Activated CD4-positive, alpha-beta T cell treated with anti-CD3 and anti-CD28 coated beads for 36 hours (primary cell): Measurements from ENCODE around the gene CDH12. TPM values are rescaled to one million over a fixed set of nuclear protein-coding genes. Genes with fewer than 3 reads are reported as not detected.
A peak's percentile ranks its signal among the peaks of the same experiment; 100 is the strongest.

ENCODE experiments used
- ATAC-seq: fragments of 200-7000 bp; cut with Tn5 transposase; one replicate; pipeline ENCODE4 v1.10.0; 2021; ENCODE audit warnings: mild to moderate bottlenecking, moderate library complexity
- CTCF ChIA-PET: fragments of 350-600 bp; sonication (Branson Sonifier 250); formaldehyde crosslinking; loops from one replicate; lab custom pipeline; 2021; ENCODE audit warnings: antibody characterized with exemption; lab: Charles Lee
- POLR2A ChIA-PET: fragments of 350-600 bp; sonication (Branson Sonifier 250); formaldehyde crosslinking; loops from one replicate; lab custom pipeline; 2021; ENCODE audit warnings: antibody characterized with exemption, inconsistent platforms; lab: Charles Lee
- DNase-seq: peaks from one replicate; pipeline ENCODE4 v3.0.0-alpha.2; 2020
- H3K27ac Mint-ChIP-seq: one replicate; pipeline ENCODE4 v1.8.0; 2021; ENCODE audit warnings: mixed read lengths
- H3K27me3 Mint-ChIP-seq: one replicate; pipeline ENCODE4 v1.8.0; 2021; ENCODE audit warnings: mixed read lengths
- H3K36me3 Mint-ChIP-seq: one replicate; pipeline ENCODE4 v1.8.0; 2021; ENCODE audit warnings: low read depth, mixed read lengths
- H3K4me1 Mint-ChIP-seq: one replicate; pipeline ENCODE4 v1.8.0; 2021; ENCODE audit warnings: mixed read lengths
- H3K4me3 Mint-ChIP-seq: one replicate; pipeline ENCODE4 v1.8.0; 2021; ENCODE audit warnings: mild to moderate bottlenecking, moderate library complexity, mixed read lengths
- H3K9me3 Mint-ChIP-seq: one replicate; pipeline ENCODE4 v1.8.0; 2021; ENCODE audit warnings: low read depth, mixed read lengths
- intact Hi-C, 2 experiments: fragments of 100-400 bp; cut with DNase I in 1 of 2; cut with micrococcal nuclease in 1 of 2; formaldehyde crosslinking; loops; one replicate each; pipeline versions ENCODE4 v1.14.2 to v1.15.1; 2022 to 2024; cut with DNase I, micrococcal nuclease
- total RNA-seq, 2 experiments: library from RNA; stranded (reverse); gene quantifications; one replicate each; pipeline ENCODE4 v1.2.3, GENCODE V29; 2021

Gene CDH12
- total RNA-seq, 2 experiments from 2014 or later: not detected

DNA sequence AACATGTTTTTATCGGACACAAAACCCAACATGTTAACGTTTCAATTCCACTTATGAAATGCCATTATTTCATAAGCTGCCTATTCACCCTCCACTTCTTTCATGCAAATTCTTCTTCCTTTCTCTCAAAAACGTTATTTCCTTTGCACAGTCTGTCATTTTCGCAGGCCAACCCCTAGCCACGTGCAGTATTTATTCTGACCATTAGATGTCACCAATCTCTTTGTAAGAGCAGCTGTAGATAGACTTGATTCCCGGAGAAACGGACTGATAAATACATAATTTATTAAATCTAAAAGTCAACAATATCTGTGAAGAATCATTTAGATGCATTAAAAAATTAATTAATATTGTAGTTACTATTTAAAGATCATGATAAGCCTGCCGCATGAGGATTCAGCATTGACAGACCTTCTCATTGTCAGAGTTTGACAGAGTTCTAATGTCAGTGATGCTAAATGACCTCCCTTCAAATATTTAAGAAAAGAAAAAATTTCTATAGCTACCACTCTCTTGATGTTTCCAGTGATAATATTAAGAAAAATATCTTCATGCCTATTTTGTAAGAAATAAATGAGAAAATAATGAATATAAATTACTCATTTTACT, 933.6 kb downstream of the CDH12 start:
- intact Hi-C loops: no loop called here
- DNase-seq: peak; percentile 6

DNA sequence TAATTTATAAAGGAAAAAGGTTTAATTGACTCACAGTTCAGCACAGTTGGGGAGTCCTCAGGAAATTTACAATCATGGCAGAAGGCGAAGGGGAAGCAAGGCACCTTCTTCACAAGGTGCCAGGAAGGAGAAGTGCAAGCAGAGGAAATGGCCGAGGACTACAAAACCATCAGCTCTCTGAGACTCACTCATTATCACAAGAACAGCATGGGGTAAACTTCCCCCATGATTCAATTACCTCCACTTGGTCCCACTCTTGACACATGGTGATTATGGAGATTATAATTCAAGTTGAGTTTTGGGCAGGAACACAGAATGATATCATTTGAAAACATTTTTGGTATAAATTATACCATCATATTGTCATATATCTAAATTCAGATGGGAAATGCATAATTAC, 934.7 kb downstream of the CDH12 start:
- H3K4me1 Mint-ChIP-seq: no peaks in the 10 kb centered on the region
- DNase-seq: no peak
- no peaks in the 10 kb centered on the region for H3K27me3 Mint-ChIP-seq

More for the DNA sequence above, 933.6 kb downstream of the CDH12 start:
- peaks cover 1% of the 10 kb centered on the region for H3K9me3 Mint-ChIP-seq
- no peaks in the 10 kb centered on the region for H3K36me3 Mint-ChIP-seq
- no peaks in the 10 kb centered on the region for H3K4me1 Mint-ChIP-seq
- H3K4me3 Mint-ChIP-seq: no peak overlapping the region
- no peaks in the 10 kb centered on the region for H3K27me3 Mint-ChIP-seq
- no peak overlapping the region for H3K27ac Mint-ChIP-seq
- ATAC-seq: no peak
- POLR2A ChIA-PET: no interaction called here
- CTCF ChIA-PET: no interaction called here

DNA sequence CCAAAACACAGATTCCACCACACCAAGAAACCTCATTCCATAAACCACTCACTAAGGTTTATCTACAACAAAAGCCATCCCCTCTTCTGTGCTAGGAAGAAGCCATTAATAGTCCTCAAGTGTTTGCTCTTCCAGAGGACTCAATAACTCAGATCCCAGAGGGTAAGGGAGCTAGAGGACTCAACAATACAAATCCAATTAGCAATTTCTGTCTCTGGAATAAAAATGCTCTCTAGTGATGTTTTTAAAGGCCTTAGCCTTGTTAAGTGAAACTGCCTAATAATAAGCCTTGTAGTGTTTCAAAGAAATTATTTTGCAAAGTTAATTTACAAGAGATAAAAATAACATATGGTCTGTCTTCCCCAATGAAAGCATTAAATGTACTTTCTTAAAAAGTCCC, 942.4 kb downstream of the CDH12 start:
- CTCF ChIA-PET: interaction anchor here (1.1 kb wide), 1 partner anchor 18 kb away, joined by 3 read pairs; no protein-coding TSS in a partner anchor
- ATAC-seq: no peak
- H3K36me3 Mint-ChIP-seq: no peaks in the 10 kb centered on the region

More for the DNA sequence above, 934.7 kb downstream of the CDH12 start:
- CTCF ChIA-PET: interaction anchor here (0.6 kb wide), 1 partner anchor 41 kb away, joined by 4 read pairs; no protein-coding TSS in a partner anchor
- intact Hi-C loops: no loop called here
- POLR2A ChIA-PET: no interaction called here
- Mint-ChIP-seq H3K27ac (no peak overlapping the region), H3K36me3 (no peaks in the 10 kb centered on the region), H3K9me3 (no peaks in the 10 kb centered on the region), H3K4me3 (no peak overlapping the region)
- no peak for ATAC-seq

DNA sequence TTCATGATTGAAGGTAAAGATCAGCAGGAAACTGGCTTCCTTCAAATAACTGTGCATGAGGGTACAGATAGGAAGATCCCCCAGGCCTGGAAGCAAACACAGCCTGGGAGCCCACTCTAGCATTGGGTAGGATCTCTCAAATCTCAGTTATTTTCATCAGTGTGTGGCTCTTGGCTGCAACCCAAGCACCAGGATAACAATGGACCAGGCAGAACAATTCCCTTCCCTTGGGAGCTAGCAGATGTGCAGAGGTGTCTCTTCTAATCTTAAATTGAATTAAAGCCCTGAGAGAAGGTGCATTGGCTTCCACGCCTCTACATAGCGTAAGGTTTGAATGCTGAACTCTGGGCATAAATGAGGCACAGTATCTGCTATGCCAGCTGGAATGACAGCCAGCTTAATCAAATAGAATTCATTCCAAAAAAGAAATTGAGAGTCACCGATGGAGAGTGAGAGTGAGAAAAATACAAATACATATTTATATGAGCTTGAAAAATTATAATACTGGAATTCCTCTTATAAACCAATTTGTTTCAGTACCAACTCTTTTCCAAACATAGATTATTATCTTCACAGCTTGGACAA, 957.3 kb downstream of the CDH12 start:
- POLR2A ChIA-PET: no interaction called here
- no peaks in the 10 kb centered on the region for H3K36me3 Mint-ChIP-seq
- CTCF ChIA-PET: no interaction called here
- H3K27ac Mint-ChIP-seq: no peak overlapping the region
- H3K27me3 Mint-ChIP-seq: no peaks in the 10 kb centered on the region
- no peak for ATAC-seq
- intact Hi-C loops: no loop called here
- no peaks in the 10 kb centered on the region for H3K4me1 Mint-ChIP-seq
- no peak for DNase-seq
- peaks cover 13% of the 10 kb centered on the region for H3K9me3 Mint-ChIP-seq
- no peak overlapping the region for H3K4me3 Mint-ChIP-seq

More for the DNA sequence above, 942.4 kb downstream of the CDH12 start:
- Mint-ChIP-seq H3K27me3 (no peaks in the 10 kb centered on the region), H3K4me3 (no peak overlapping the region), H3K9me3 (no peaks in the 10 kb centered on the region), H3K4me1 (no peaks in the 10 kb centered on the region), H3K27ac (no peak overlapping the region)
- POLR2A ChIA-PET: interaction anchor here (0.7 kb wide), 1 partner anchor 393 kb away, joined by 3 read pairs; no protein-coding TSS in a partner anchor
- no peak for DNase-seq
- intact Hi-C loops: no loop called here

DNA sequence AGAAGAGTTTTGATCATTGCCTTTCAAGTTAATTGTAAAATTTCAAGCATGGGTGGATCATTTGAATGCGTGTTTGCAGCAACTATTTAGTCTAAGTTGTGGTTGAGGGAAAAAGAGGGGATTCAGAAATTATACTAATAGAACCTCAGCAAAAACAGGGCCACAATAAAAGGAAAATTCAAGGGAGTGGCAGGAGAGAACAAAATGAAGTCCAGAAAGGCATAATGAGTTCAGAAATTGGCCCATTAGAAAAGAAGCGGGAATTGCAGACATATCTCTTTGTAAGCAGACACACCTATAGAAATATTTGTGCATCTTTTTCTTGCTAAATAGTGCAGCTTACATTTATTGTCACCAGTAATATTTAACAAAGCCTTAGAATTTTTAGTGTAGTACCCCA, 960.0 kb downstream of the CDH12 start:
- Mint-ChIP-seq H3K9me3 (peaks cover 8% of the 10 kb centered on the region), H3K4me3 (no peak overlapping the region)

DNA sequence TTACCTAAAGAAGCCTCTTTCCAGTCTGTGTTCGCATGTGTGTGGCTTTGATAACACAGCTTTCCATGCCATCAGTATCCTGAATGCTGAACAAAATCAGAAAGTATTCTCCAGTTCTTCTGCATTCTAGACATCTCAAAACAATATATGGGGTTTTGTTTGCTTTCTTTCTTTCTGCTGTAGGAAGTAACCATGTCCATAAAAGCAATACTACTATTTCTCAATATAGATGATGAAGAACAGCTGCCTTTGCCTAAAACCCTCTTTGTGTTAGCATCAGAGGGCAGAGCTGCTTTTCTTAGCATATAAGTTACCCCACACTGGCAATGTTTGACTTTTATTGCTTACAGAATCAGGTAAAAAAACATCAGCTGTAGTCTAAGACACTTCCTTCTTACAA, 963.6 kb downstream of the CDH12 start:
- H3K27ac Mint-ChIP-seq: no peak overlapping the region
- no peaks in the 10 kb centered on the region for H3K36me3 Mint-ChIP-seq
- DNase-seq: no peak
- POLR2A ChIA-PET: no interaction called here
- peaks cover 8% of the 10 kb centered on the region for H3K9me3 Mint-ChIP-seq
- H3K27me3 Mint-ChIP-seq: no peaks in the 10 kb centered on the region
- intact Hi-C loops: no loop called here
- CTCF ChIA-PET: no interaction called here
- no peak overlapping the region for H3K4me3 Mint-ChIP-seq
- no peak for ATAC-seq
- no peaks in the 10 kb centered on the region for H3K4me1 Mint-ChIP-seq

More for the DNA sequence above, 960.0 kb downstream of the CDH12 start:
- POLR2A ChIA-PET: no interaction called here
- no peak overlapping the region for H3K27ac Mint-ChIP-seq
- intact Hi-C loops: no loop called here
- H3K36me3 Mint-ChIP-seq: no peaks in the 10 kb centered on the region
- CTCF ChIA-PET: no interaction called here
- DNase-seq (no peak), ATAC-seq (no peak)
- H3K27me3 Mint-ChIP-seq: no peaks in the 10 kb centered on the region
- H3K4me1 Mint-ChIP-seq: no peaks in the 10 kb centered on the region

DNA sequence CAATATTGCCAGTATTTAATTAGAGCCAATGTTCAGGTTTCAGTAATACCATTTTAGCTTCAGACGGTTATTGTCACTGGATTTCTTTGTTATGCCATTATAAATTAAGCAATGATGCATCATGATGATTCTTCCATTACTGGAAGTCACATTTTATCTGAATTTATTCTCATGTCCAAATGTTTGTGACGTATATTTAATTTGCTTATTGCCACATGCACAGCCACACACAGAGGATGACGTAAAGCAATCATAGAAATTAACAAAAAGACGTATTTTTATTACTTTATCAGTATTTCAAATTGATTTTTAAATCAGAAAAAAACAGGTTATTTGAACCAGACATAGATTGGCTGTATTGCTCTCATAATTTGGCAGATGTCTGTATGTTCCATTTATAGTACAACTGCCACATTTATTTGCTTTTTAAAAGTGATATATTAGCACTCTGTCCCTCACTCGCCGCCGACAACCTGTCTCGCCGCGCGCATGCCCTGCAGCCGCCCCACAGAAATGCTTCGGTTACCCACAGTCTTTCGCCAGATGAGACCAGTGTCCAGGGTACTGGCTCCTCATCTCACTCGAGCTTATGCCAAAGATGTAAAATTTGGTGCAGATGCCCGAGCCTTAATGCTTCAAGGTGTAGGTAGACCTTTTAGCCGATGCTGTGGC, 970.9 kb downstream of the CDH12 start:
- Mint-ChIP-seq H3K36me3 (no peaks in the 10 kb centered on the region), H3K9me3 (peaks cover 2% of the 10 kb centered on the region), H3K27ac (no peak overlapping the region), H3K4me1 (no peaks in the 10 kb centered on the region), H3K4me3 (no peak overlapping the region), H3K27me3 (no peaks in the 10 kb centered on the region)
- ChIA-PET POLR2A (no interaction called here), CTCF (no interaction called here)
- DNase-seq (no peak), ATAC-seq (no peak)
- intact Hi-C loops: no loop called here

DNA sequence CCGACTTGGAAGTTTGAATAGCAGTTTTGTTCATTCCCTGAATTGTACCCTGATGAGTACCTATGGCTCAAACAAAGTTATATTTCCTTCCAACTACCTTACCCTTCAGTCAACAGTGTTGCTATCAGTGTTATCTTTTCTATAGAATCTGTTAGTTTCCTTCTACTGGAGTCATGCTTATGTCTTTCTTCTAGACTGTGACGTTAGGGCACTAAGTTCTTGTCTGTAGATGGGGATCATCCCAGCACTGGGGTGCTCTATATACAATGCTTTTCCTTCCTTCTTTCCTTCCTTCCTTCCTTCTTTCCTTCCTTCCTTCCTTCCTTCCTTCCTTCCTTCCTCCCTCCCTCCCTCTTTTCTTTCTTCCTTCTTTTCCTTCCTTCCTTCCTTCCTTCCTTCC, 973.0 kb downstream of the CDH12 start:
- ChIA-PET POLR2A (no interaction called here), CTCF (no interaction called here)
- Mint-ChIP-seq H3K36me3 (no peaks in the 10 kb centered on the region), H3K27me3 (no peaks in the 10 kb centered on the region), H3K4me1 (no peaks in the 10 kb centered on the region), H3K4me3 (no peak overlapping the region), H3K9me3 (peaks cover 2% of the 10 kb centered on the region), H3K27ac (no peak overlapping the region)
- intact Hi-C loops: no loop called here
- DNase-seq: no peak
- no peak for ATAC-seq

DNA sequence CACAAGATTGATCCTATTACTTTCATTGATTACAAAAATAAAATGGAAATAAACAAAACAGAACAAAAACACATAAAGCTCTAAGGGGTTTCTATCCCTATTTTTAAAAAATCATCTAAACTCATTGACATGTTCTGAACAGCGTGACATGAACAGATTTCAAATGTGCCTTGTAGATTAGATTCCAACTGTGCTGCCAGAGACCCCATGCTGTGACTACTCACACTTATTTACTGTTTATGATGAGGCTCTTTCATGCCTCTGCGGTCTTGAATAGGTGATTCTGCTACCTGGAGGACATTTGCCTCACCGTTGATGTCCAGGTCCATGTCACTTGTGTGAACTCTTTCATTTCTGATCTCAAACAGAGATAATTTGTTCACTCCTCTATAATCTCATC, 990.2 kb downstream of the CDH12 start:
- Mint-ChIP-seq H3K27me3 (no peaks in the 10 kb centered on the region), H3K36me3 (no peaks in the 10 kb centered on the region), H3K4me3 (no peak overlapping the region), H3K27ac (no peak overlapping the region), H3K9me3 (peaks cover 3% of the 10 kb centered on the region), H3K4me1 (no peaks in the 10 kb centered on the region)
- intact Hi-C loops: no loop called here
- ATAC-seq (no peak), DNase-seq (no peak)
- CTCF ChIA-PET: no interaction called here
- POLR2A ChIA-PET: no interaction called here

DNA sequence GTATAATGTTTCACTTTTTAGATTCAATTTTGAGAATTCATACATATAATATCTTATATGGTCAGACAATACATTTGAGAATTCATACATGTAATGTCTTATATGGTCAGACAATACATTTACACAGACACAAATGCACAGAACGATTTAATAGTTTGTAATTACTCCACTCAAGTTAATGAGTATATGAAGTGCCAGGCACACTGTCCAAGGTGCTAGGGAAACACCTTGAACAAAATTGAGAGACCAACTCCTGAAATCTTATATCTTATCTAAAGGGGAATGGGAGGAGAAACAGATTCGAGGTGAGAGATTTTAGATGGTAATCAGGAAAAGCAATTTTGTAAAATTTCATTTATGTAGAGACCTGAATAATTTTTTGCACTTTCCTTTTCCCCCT, 994.7 kb downstream of the CDH12 start:
- no peak overlapping the region for H3K27ac Mint-ChIP-seq
- intact Hi-C loops: no loop called here
- ChIA-PET POLR2A (no interaction called here), CTCF (no interaction called here)
- H3K9me3 Mint-ChIP-seq: peaks cover 3% of the 10 kb centered on the region
- no peaks in the 10 kb centered on the region for H3K4me1 Mint-ChIP-seq
- H3K27me3 Mint-ChIP-seq: no peaks in the 10 kb centered on the region
- DNase-seq (no peak), ATAC-seq (no peak)
- no peak overlapping the region for H3K4me3 Mint-ChIP-seq
- H3K36me3 Mint-ChIP-seq: no peaks in the 10 kb centered on the region

DNA sequence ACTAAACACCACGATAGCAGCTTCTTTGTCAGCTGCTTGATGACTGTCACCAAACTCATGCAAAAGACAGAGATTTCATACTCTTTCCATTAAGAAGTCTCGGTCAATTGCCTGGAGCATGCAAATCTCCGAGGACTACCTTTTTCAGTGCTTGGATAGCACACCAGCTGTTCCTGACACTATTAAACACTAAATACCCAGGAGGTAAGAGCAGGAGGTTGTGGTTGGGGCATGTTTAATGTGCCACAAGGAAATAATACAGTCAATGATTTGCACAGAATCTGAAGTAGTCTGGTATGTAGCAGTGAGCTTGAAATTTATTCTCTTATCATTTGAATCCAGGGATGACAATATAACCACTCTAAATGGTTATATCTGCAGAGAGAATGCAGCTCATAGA, 996.2 kb downstream of the CDH12 start:
- ATAC-seq (no peak), DNase-seq (no peak)
- Mint-ChIP-seq H3K9me3 (peaks cover 3% of the 10 kb centered on the region), H3K27ac (no peak overlapping the region), H3K4me3 (no peak overlapping the region), H3K36me3 (no peaks in the 10 kb centered on the region), H3K4me1 (no peaks in the 10 kb centered on the region), H3K27me3 (no peaks in the 10 kb centered on the region)
- intact Hi-C loops: no loop called here
- POLR2A ChIA-PET: no interaction called here
- CTCF ChIA-PET: no interaction called here

DNA sequence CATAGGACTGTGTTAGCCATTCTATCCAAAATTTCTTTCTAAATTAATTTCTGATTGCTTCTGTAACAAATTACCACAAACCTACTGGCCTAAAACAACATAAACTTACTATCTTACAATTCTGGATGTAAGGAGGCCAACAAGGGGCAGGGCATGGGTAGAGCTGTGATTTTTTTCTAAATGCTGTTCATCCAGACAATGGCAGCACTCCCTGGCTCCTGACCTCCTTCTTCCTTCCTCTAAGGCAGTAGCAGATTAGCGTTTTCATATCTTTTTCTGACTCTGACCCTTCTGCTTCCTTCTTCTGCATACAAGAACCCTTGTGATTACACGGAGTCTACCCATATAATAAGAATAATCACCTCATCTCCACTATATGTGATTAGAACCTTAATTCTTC, 1005.8 kb downstream of the CDH12 start:
- DNase-seq: no peak
- POLR2A ChIA-PET: no interaction called here
- Mint-ChIP-seq H3K36me3 (no peaks in the 10 kb centered on the region), H3K27ac (no peak overlapping the region), H3K4me1 (no peaks in the 10 kb centered on the region), H3K9me3 (no peaks in the 10 kb centered on the region), H3K27me3 (no peaks in the 10 kb centered on the region), H3K4me3 (no peak overlapping the region)
- ATAC-seq: no peak
- CTCF ChIA-PET: no interaction called here
- intact Hi-C loops: no loop called here
